HG02938 (cell line): ENCODE results near the gene PNPLA7.

ENCODE experiments used
- ATAC-seq: cut with Tn5 transposase; IDR thresholded peaks from one replicate; pipeline ENCODE4 v1.9.1; 2021; ENCODE audit warnings: mild to moderate bottlenecking, moderate library complexity; ENCODE audit not compliant: unreplicated experiment

PNPLA7 gene

GRCh38 chr9:137437691-137438590 is 112.3 kb downstream of the PNPLA7 start:
- ATAC-seq: no peak

- ATAC-seq: no peak
Measured at GRCh38 chr9:137436761-137437600, 113.2 kb downstream of the PNPLA7 start.

GRCh38 chr9:137435980-137436760 is 114.0 kb downstream of the PNPLA7 start:
- ATAC-seq: no peak

GRCh38 chr9:137435381-137435891 is 114.8 kb downstream of the PNPLA7 start:
- no peak for ATAC-seq

GRCh38 chr9:137434498-137435380 is 115.5 kb downstream of the PNPLA7 start:
- ATAC-seq: no peak

- no peak for ATAC-seq
Measured at GRCh38 chr9:137433916-137434431, 116.2 kb downstream of the PNPLA7 start.

GRCh38 chr9:137433349-137433915 is 116.8 kb downstream of the PNPLA7 start:
- no peak for ATAC-seq

- ATAC-seq: no peak
Measured at GRCh38 chr9:137432687-137433348, 117.4 kb downstream of the PNPLA7 start.

- no peak for ATAC-seq
Measured at GRCh38 chr9:137431416-137431931, 118.7 kb downstream of the PNPLA7 start.

GRCh38 chr9:137430723-137431415 is 119.3 kb downstream of the PNPLA7 start:
- ATAC-seq: no peak

GRCh38 chr9:137429974-137430722 is 120.1 kb downstream of the PNPLA7 start:
- ATAC-seq: no peak

GRCh38 chr9:137429546-137429890 is 120.7 kb downstream of the PNPLA7 start:
- no peak for ATAC-seq

GRCh38 chr9:137428841-137429545 is 121.2 kb downstream of the PNPLA7 start:
- no peak for ATAC-seq

GRCh38 chr9:137428311-137428630 is 121.9 kb downstream of the PNPLA7 start:
- no peak for ATAC-seq

- no peak for ATAC-seq
Measured at GRCh38 chr9:137427454-137428310, 122.5 kb downstream of the PNPLA7 start.
